HG03159 (cell line): Measurements from ENCODE around the gene KIAA0319L.
"Not testable (repeated sequence)": the region's sequence is repeated elsewhere in the genome, so short reads cannot be mapped to it uniquely, and the experiment has no call there.

Source experiments
- ATAC-seq: cut with Tn5 transposase; IDR thresholded peaks from one replicate; pipeline ENCODE4 v1.9.1; 2021; ENCODE audit warnings: mild to moderate bottlenecking, moderate library complexity; ENCODE audit not compliant: unreplicated experiment

The KIAA0319L gene

GRCh38 chr1:35557118-35557610 lies at the start of gene KIAA0319L:
KIAA0319L (minus strand) TSS chr1:35557403; CDS start chr1:35554491, 2,912 bp downstream.
- ATAC-seq = peak; percentile 65

- no peak for ATAC-seq
Measured at GRCh38 chr1:35605867-35606182, 48.6 kb upstream of the KIAA0319L start.

DNA sequence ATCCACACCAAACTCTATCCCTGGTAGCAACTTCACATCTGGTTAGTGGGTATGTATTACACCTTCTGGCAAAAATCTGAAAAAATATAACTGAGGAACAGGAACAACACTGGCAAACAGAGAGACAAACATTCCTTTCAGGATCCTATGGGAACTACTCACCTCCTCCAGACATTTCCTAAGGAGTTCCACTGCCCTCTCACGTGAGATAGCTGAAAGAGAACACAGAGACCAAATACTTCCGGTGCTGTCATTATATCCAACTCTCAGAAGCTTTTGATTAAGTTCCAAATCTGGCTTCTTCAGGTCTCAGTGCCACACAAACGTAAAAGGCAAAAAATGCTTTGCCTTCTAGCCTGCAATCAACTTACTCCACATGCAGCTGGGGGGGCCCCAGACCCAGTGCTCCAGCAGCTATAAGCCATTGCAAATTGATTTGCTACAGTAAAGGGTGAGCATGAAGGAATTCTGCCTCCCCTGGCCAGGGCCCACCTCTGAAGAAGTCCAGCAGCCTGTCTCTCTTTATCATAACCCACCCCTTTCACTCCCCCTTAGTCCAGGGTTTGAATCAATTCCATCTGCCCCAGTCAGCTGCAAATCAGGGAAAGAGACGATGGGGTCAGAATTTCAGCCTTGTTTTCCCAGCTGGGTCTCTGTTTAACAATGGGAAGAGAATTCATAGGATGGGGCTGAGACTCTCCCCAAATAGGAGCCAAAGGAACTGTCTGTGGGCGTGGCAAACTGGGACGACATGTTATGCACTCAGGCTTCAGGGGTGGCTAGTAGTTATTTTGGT lies 48.1 kb upstream of the KIAA0319L start:
- no peak for ATAC-seq

DNA sequence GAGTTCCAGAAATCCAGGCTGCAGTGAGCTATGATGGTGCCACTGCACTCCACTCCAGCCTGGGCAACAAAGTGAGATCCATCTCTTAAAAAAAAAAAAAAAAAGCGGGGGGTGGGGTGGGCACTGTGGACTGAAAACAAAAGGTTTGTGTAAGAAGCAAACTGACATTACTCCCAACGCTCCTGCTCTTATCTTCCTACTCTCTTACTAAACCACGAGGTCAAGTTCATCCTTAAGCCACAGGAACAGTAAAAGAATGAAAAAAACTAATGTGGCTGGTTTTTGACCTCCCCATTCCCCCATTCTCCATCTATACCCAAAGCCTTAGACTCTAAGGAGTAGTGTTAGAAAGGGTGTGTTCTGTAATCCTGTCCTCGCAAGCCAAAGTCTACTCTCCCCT lies 46.7 kb upstream of the KIAA0319L start:
- ATAC-seq = no peak

DNA sequence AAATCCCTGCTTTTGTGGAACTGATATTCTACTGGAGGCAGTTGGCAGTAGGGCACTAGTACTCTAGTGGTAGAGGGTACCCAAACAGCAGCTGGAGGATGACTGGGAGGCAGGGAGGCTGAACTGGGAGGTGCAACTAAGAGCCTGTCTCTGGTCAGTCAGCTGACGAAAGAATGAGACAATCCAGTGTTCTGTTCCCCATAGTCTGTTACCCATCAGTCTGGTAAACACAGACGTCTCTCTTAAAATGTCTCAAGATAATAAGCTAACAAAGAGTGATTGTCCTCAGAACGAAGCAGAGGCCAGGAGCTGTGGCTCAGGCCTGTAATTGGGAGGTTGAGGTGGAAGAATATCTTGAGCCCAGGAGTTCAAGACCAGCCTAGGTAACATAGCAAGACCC lies 46.3 kb upstream of the KIAA0319L start:
- no peak for ATAC-seq

DNA sequence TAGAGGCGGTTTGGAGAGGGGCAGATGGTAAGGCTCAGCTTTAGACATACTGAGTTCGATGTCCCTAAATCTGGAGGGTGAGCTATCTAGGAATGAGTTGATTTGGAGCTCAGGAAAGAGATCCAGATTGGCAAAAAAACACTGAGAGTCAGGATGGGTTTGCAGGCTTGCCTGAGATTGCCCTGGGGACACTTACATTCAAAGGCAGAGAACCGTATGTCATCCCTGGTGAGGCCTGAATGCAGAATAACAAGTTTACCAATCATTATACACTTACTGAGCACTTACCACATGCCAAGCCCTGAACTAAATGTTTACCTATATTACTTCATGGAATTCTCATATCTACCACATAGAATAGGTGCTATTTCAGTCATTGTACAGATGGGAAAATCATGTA lies 43.4 kb upstream of the KIAA0319L start:
- no peak for ATAC-seq

DNA sequence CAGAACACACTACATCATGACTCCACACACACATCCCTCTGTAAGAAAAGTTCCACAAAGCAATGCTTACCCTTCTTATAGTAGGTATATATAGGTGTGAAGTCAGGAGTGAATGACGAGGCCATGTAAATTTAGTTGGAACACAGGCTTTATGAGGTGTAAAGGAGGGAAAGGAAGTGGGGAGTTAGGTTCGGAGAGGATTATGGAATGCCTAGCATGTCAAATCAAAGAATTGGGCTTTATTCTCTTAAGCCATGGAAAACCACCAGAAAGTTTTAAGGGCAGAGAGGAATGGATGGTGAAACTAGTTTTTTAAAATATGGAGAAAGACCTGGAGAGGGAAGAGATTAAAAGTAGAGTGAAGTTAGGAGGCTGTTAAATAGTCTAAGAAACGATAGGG lies 42.2 kb upstream of the KIAA0319L start:
- no peak for ATAC-seq

GRCh38 chr1:35598895-35599294 lies 41.7 kb upstream of the KIAA0319L start:
- no peak for ATAC-seq

DNA sequence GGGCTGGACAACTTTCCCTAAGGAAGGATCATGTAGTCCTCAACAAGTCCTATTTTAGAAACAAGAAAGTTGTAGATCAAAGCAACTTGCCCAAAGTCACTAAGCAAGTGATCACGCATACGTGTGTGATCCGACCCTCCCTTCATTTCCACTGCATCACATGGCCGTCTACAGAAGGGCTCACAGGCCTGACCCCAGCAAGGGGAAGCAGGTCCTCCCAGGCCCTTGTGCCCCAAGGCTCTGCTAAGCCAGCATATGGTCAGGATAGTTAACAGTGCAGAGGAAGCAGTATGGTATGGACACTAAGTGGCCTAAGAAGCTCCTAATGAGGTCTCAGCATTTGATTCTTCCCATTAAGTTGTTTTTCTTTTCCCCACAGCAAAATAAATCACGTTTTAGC lies 40.7 kb upstream of the KIAA0319L start:
- ATAC-seq = no peak

- no peak for ATAC-seq
Measured at GRCh38 chr1:35595684-35596083, 38.5 kb upstream of the KIAA0319L start.

- ATAC-seq = no peak
Measured at GRCh38 chr1:35594005-35594760, 37.0 kb upstream of the KIAA0319L start.

DNA sequence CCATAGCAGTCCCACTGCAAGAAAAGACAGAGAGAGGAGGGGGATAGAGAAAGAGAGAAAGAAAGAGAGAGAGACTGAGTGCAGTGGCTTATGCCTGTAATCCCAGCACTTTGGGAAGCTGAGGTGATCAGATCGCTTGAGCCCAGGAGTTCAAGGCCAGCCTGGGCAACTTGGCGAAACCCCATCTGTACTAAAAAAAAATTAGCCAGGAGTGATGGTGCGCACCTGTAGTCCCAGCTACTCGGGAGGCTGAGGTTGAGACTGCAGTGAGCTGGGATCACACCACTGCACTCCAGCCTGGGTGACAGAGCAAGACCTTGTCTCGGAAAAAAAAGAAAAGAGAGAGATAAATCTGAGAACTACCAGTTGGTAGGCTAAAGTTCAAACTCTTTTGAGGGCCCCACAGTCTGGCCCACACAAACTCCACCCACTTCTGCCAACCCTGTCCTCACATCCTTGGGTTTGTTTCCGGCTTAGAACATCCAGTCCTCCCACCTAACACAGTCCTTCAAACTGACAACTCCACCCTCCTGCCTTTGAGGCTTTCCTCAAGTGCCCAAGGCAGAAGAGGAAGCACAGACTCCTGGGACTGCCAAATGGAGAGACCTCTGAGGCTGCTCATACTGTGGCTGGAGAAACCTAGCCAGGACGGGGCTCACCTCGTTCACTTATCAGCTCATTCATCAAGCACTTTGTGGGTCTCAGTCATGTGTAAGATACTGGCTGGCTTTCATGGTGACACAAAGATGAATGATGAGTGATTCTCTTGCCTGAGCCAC lies 36.0 kb upstream of the KIAA0319L start:
- no peak for ATAC-seq

DNA sequence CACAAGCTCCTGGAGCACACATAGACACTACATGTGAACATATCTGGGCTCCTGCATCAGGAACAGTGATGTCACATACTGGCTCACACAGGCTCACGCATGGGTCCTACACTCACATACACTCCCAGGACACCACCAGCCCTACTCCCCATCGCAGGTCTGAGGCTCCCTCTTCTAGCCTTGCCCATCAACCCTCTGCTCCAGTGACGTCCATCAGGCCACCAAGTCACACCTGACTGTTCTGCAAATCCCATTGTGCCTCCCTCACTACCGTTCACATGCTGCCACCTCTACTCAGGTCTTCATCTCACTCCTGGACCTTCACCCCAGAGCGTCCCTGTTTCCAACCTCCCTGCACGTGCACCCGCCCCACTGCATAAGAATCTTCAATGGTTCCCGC lies 34.0 kb upstream of the KIAA0319L start:
- ATAC-seq = no peak

GRCh38 chr1:35590476-35591040 lies 33.4 kb upstream of the KIAA0319L start:
- ATAC-seq = no peak

- no peak for ATAC-seq
Measured at GRCh38 chr1:35589516-35590427, 32.6 kb upstream of the KIAA0319L start.

GRCh38 chr1:35588197-35588910 lies 31.2 kb upstream of the KIAA0319L start:
- no peak for ATAC-seq

- no peak for ATAC-seq
Measured at GRCh38 chr1:35587736-35588135, 30.5 kb upstream of the KIAA0319L start.

DNA sequence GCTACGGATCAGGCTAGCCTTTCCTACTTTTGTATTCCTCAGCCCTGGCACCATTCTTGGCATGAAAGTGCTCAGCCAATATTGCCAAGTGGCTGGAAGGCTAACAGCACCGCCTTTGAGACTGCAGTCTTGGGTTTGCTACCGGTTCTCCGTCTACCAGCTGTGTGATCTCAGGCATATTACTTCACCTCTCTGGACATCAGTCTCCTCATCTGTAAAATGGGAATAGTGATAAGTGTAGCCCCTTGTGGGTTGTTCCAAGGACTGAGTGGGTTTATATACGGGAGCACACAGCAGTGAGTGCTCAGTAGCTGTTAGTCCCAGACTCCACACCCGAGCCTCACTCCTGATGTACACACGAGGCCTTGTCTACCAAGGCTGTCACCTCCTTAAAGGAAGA lies 29.6 kb upstream of the KIAA0319L start:
- no peak for ATAC-seq

GRCh38 chr1:35585805-35586204 lies 28.6 kb upstream of the KIAA0319L start:
- ATAC-seq = not testable (repeated sequence)
